Spleen (tissue), 7 donors: ENCODE measurements around the gene ANKFN1.

Experiments used
- CTCF ChIP-seq, 11 experiments: fragments of 200-600 bp in 7 of 11; fragments of 450-650 bp in 4 of 11; sonication (generic) in 4 of 11; IDR thresholded peaks in 8 of 11; conservative IDR thresholded peaks in 3 of 11; 1 replicate in 7 of 11; 2 replicates in 4 of 11; pipeline versions ENCODE4 v1.4.0 to v1.8.0; 2016 to 2021; ENCODE audit warnings: antibody characterized with exemption in 11 of 11, inconsistent platforms in 4 of 11, mild to moderate bottlenecking in 1 of 11
- POLR2A ChIP-seq, 3 donors: fragments of 450-650 bp; IDR thresholded peaks; one replicate each; pipeline ENCODE4 v1.5.1; 2017; ENCODE audit warnings: antibody characterized with exemption in 3 of 3, mild to moderate bottlenecking in 1 of 3
- POLR2AphosphoS5 ChIP-seq, 3 donors: sonication (generic); formaldehyde crosslinking; IDR thresholded peaks; one replicate each; pipeline ENCODE4 v1.5.1; 2017; ENCODE audit warnings: antibody characterized with exemption in 3 of 3
- donor health status: DM: no; HTN: no; CAD: no; lungs with moderate emphysema.
- donor health status: DM: no; HTN: no; CAD: no.
- donor health status: DM: no; HTN: no; CAD: no.

- no peak for TF ChIP-seq CTCF (IDR thresholded peaks at IDR 0.05 in 8 of 11, conservative IDR thresholded peaks at IDR 0.05 in 3 of 11)
- TF ChIP-seq POLR2A (IDR thresholded peaks at IDR 0.05): no peak
- TF ChIP-seq POLR2AphosphoS5 (IDR thresholded peaks at IDR 0.05): no peak
Measured at GRCh38 chr17:56217921-56218320, 64.6 kb downstream of the ANKFN1 start.
